ENCODE results near the gene LRRC41. TPM values are rescaled to one million over a fixed set of nuclear protein-coding genes. Genes with fewer than 3 reads are reported as not detected.
"Not testable (repeated sequence)": the region's sequence is repeated elsewhere in the genome, so short reads cannot be mapped to it uniquely, and the experiment has no call there.

Gene LRRC41
- total and polyA plus RNA-seq, 2 donors (not counting 1 experiment from before 2014, with no cell fraction given): 55.3 to 89.0 TPM

DNA sequence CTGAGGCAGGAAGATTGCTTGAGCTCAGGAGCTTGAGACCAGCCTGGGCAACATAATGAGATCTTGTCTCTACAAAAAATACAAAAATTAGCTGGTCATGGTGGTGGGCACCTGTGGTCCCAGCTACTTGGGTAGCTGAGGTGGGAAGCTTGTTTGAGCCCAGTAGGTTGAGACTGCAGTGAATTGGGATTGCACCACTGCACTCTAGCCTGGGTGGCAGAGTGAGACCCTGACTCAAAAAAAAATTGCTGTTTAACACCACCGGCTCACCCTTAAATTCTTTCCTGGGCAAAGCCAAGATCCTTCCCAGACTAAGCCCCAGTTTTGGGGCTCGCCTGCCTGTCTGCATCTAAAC, 30.6 kb upstream of the LRRC41 start:
- Histone ChIP-seq H3K9ac (ENCODE audit: insufficient read depth, low read length) (no peak overlapping the region), H3K9me3 (ENCODE audit: control insufficient read depth, insufficient read depth, low read depth, low read length) (no peaks in the 10 kb centered on the region), H3K4me3 (replicated peaks in 1 of 4; ENCODE audit: control extremely low read depth in 1 of 4, insufficient read depth in 1 of 4, low read depth in 3 of 4, low read length in 4 of 4) (no peak overlapping the region), H3K27ac (ENCODE audit: insufficient read depth, low read length) (no peak overlapping the region), H3K4me1 (ENCODE audit: control insufficient read depth, extremely low read depth, insufficient read depth, low read length) (no peaks in the 10 kb centered on the region), H3K27me3 (ENCODE audit: control insufficient read depth, insufficient read depth, low read length) (no peaks in the 10 kb centered on the region), H4K20me1 (ENCODE audit: control insufficient read depth, extremely low read depth, insufficient read depth, low read length) (no peaks in the 10 kb centered on the region), H3K36me3 (ENCODE audit: control insufficient read depth, insufficient read depth, low read length) (no peaks in the 10 kb centered on the region), H3K4me2 (ENCODE audit: extremely low read depth, insufficient read depth, low read length) (no peak overlapping the region), H2AFZ (ENCODE audit: low read length) (no peak overlapping the region), H3K79me2 (ENCODE audit: control insufficient read depth, insufficient read depth, low read length) (no peaks in the 10 kb centered on the region)
- TF ChIP-seq EZH2 (IDR thresholded peaks at IDR 0.05; ENCODE audit: low read length, missing control alignments): no peak
- TF ChIP-seq, protein P1, sequence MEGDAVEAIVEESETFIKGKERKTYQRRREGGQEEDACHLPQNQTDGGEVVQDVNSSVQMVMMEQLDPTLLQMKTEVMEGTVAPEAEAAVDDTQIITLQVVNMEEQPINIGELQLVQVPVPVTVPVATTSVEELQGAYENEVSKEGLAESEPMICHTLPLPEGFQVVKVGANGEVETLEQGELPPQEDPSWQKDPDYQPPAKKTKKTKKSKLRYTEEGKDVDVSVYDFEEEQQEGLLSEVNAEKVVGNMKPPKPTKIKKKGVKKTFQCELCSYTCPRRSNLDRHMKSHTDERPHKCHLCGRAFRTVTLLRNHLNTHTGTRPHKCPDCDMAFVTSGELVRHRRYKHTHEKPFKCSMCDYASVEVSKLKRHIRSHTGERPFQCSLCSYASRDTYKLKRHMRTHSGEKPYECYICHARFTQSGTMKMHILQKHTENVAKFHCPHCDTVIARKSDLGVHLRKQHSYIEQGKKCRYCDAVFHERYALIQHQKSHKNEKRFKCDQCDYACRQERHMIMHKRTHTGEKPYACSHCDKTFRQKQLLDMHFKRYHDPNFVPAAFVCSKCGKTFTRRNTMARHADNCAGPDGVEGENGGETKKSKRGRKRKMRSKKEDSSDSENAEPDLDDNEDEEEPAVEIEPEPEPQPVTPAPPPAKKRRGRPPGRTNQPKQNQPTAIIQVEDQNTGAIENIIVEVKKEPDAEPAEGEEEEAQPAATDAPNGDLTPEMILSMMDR (conservative IDR thresholded peaks at IDR 0.05 in 1 of 2, IDR thresholded peaks at IDR 0.05 in 1 of 2; ENCODE audit: low read depth in 1 of 2, low read length in 2 of 2): no peak
- DNase-seq (ENCODE audit: low read depth in 2 of 2): no peak

DNA sequence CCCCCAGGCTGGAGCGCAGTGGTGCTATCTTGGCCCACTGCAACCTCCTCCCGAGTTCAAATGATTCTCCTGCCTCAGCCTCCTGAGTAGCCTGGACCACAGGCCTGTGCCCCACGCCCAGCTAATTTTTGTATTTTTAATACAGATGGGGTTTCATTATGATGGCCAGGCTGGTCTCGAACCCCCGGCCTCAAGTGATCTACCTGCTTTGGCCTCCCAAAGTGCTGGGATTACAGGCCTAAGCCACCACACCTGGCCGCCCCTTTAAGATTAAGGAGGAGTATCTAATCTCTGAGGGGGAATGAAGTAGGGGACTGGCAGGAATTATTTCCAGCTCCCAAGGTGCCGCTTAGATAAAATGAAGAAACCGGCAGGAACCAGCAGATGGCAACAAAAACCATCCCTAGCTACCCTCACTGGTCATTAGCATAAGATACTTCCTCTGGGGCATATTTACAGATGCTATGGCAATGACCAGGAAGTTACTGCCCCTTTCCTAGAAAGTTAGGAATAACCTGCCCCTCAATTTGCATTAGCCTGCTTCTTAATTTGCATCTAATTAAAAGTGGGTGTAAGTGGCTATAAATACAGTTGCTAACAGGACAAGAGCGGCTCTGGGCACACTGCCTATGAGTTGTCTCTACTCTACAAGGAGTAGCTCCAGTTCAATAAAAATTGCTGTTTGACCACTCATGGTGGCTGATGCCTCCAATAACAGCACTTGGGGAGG, 30.0 kb upstream of the LRRC41 start:
- TF ChIP-seq, protein P1 (conservative IDR thresholded peaks at IDR 0.05 in 1 of 2, IDR thresholded peaks at IDR 0.05 in 1 of 2; ENCODE audit: low read depth in 1 of 2, low read length in 2 of 2): peak; percentile 5 to 34
- TF ChIP-seq EZH2 (IDR thresholded peaks at IDR 0.05; ENCODE audit: low read length, missing control alignments): no peak
- H3K36me3 ChIP-seq (ENCODE audit: control insufficient read depth, insufficient read depth, low read length): no peaks in the 10 kb centered on the region
- H3K9ac ChIP-seq (ENCODE audit: insufficient read depth, low read length): no peak overlapping the region
- H3K4me1 ChIP-seq (ENCODE audit: control insufficient read depth, extremely low read depth, insufficient read depth, low read length): no peaks in the 10 kb centered on the region
- no peaks in the 10 kb centered on the region for H3K9me3 ChIP-seq (ENCODE audit: control insufficient read depth, insufficient read depth, low read depth, low read length)
- H3K4me3 ChIP-seq (replicated peaks in 1 of 4; ENCODE audit: control extremely low read depth in 1 of 4, insufficient read depth in 1 of 4, low read depth in 3 of 4, low read length in 4 of 4): no peak overlapping the region
- no peaks in the 10 kb centered on the region for H4K20me1 ChIP-seq (ENCODE audit: control insufficient read depth, extremely low read depth, insufficient read depth, low read length)
- no peak overlapping the region for H3K27ac ChIP-seq (ENCODE audit: insufficient read depth, low read length)
- no peak overlapping the region for H3K4me2 ChIP-seq (ENCODE audit: extremely low read depth, insufficient read depth, low read length)
- no peak overlapping the region for H2AFZ ChIP-seq (ENCODE audit: low read length)
- H3K27me3 ChIP-seq (ENCODE audit: control insufficient read depth, insufficient read depth, low read length): no peaks in the 10 kb centered on the region
- H3K79me2 ChIP-seq (ENCODE audit: control insufficient read depth, insufficient read depth, low read length): no peaks in the 10 kb centered on the region
- DNase-seq (ENCODE audit: low read depth in 2 of 2): peak; percentile 30 to 31

DNA sequence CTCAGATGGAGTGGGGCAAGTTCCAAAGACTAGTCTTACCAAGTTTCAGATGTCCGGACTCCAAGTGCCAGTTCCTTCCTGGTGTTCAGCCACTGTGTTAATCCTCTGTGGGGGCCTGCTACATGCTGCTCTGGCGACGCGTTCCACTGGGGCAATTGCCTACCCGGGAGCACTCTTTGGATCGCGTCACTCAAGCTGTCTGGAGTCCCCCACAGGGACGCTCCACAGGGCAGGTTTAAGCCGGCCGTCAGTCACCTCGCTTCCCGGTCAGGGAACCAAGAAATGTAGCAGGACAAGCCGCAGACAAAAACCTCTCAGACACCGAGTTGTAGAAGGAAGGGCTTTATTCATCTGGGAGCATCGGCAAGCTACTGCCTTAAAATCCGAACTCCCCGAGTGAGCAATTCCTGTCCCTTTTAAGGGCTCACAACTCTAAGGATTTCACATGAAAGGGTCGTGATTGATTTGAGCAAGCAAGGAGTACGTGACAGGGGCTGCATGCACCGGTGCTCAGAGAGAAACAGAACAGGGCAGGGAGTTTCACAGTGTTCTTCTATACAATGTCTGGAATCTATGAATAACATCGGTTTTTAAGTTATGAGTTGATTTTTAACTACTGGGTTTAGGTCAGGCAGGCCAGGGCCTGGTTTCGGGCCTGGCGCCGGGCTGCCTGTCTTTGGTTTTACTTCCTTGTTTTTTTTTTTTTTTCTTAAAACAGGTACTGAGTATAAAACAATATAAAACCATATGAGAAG, 28.5 kb upstream of the LRRC41 start:
- H3K4me1 ChIP-seq (ENCODE audit: control insufficient read depth, extremely low read depth, insufficient read depth, low read length); H2AFZ ChIP-seq (ENCODE audit: low read length); H4K20me1 ChIP-seq (ENCODE audit: control insufficient read depth, extremely low read depth, insufficient read depth, low read length); H3K9me3 ChIP-seq (ENCODE audit: control insufficient read depth, insufficient read depth, low read depth, low read length); H3K36me3 ChIP-seq (ENCODE audit: control insufficient read depth, insufficient read depth, low read length); H3K4me3 ChIP-seq (replicated peaks in 1 of 4; ENCODE audit: control extremely low read depth in 1 of 4, insufficient read depth in 1 of 4, low read depth in 3 of 4, low read length in 4 of 4); H3K27me3 ChIP-seq (ENCODE audit: control insufficient read depth, insufficient read depth, low read length); H3K79me2 ChIP-seq (ENCODE audit: control insufficient read depth, insufficient read depth, low read length); H3K9ac ChIP-seq (ENCODE audit: insufficient read depth, low read length); H3K4me2 ChIP-seq (ENCODE audit: extremely low read depth, insufficient read depth, low read length); H3K27ac ChIP-seq (ENCODE audit: insufficient read depth, low read length); DNase-seq (ENCODE audit: low read depth in 2 of 2): not testable (repeated sequence)

DNA sequence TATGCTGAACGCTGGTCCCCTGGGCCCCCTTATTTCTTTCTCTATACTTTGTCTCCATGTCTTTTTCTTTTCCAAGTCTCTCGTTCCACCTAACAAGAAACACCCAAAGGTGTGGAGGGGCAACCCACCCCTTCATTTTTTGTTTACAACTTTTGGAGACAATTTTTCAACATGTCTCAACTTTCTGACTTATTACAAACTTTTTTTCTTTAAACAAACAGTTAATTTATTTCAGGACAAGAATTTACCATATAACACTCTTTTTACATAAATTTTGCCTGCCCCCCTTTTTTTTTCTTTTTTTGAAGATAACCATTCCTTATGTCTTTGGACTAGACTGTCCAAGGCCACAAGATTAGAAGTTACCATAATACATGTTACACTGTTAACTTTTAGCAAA, 27.0 kb upstream of the LRRC41 start:
- not testable (repeated sequence) for H3K27me3 ChIP-seq (ENCODE audit: control insufficient read depth, insufficient read depth, low read length); H3K9ac ChIP-seq (ENCODE audit: insufficient read depth, low read length); DNase-seq (ENCODE audit: low read depth in 2 of 2); H2AFZ ChIP-seq (ENCODE audit: low read length); H3K4me2 ChIP-seq (ENCODE audit: extremely low read depth, insufficient read depth, low read length); H3K27ac ChIP-seq (ENCODE audit: insufficient read depth, low read length); H3K79me2 ChIP-seq (ENCODE audit: control insufficient read depth, insufficient read depth, low read length); H3K4me3 ChIP-seq (replicated peaks in 1 of 4; ENCODE audit: control extremely low read depth in 1 of 4, insufficient read depth in 1 of 4, low read depth in 3 of 4, low read length in 4 of 4); H3K4me1 ChIP-seq (ENCODE audit: control insufficient read depth, extremely low read depth, insufficient read depth, low read length); H3K9me3 ChIP-seq (ENCODE audit: control insufficient read depth, insufficient read depth, low read depth, low read length); H3K36me3 ChIP-seq (ENCODE audit: control insufficient read depth, insufficient read depth, low read length); H4K20me1 ChIP-seq (ENCODE audit: control insufficient read depth, extremely low read depth, insufficient read depth, low read length)

DNA sequence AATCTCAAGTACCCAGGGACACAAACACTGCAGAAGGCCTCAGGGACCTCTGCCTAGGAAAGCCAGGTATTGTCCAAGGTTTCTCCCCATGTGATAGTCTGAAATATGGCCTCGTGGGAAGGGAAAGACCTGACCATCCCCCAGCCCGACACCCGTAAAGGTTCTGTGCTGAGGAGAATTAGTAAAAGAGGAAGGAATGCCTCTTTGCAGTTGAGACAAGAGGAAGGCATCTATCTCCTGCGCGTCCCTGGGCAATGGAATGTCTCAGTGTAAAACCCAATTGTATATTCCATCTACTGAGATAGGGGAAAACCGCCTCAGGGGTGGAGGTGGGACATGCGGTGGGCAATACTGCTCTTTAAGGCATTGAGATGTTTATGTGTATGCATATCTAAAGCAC, 26.4 kb upstream of the LRRC41 start:
- H3K4me2 ChIP-seq (ENCODE audit: extremely low read depth, insufficient read depth, low read length); H3K27ac ChIP-seq (ENCODE audit: insufficient read depth, low read length); H4K20me1 ChIP-seq (ENCODE audit: control insufficient read depth, extremely low read depth, insufficient read depth, low read length); H3K9me3 ChIP-seq (ENCODE audit: control insufficient read depth, insufficient read depth, low read depth, low read length); DNase-seq (ENCODE audit: low read depth in 2 of 2); H3K4me1 ChIP-seq (ENCODE audit: control insufficient read depth, extremely low read depth, insufficient read depth, low read length); H3K9ac ChIP-seq (ENCODE audit: insufficient read depth, low read length); H3K79me2 ChIP-seq (ENCODE audit: control insufficient read depth, insufficient read depth, low read length); H2AFZ ChIP-seq (ENCODE audit: low read length); H3K27me3 ChIP-seq (ENCODE audit: control insufficient read depth, insufficient read depth, low read length); H3K36me3 ChIP-seq (ENCODE audit: control insufficient read depth, insufficient read depth, low read length); H3K4me3 ChIP-seq (replicated peaks in 1 of 4; ENCODE audit: control extremely low read depth in 1 of 4, insufficient read depth in 1 of 4, low read depth in 3 of 4, low read length in 4 of 4): not testable (repeated sequence)
